IPS-NIHi11 (cell line): Measurements from ENCODE around the gene HBZ.
"Not testable (repeated sequence)": the region's sequence is repeated elsewhere in the genome, so short reads cannot be mapped to it uniquely, and the experiment has no call there.

Source experiments
- DNase-seq: peaks from one replicate; pipeline ENCODE4 v3.0.0; 2012; ENCODE audit warnings: mixed read lengths, low spot score

HBZ gene

DNA sequence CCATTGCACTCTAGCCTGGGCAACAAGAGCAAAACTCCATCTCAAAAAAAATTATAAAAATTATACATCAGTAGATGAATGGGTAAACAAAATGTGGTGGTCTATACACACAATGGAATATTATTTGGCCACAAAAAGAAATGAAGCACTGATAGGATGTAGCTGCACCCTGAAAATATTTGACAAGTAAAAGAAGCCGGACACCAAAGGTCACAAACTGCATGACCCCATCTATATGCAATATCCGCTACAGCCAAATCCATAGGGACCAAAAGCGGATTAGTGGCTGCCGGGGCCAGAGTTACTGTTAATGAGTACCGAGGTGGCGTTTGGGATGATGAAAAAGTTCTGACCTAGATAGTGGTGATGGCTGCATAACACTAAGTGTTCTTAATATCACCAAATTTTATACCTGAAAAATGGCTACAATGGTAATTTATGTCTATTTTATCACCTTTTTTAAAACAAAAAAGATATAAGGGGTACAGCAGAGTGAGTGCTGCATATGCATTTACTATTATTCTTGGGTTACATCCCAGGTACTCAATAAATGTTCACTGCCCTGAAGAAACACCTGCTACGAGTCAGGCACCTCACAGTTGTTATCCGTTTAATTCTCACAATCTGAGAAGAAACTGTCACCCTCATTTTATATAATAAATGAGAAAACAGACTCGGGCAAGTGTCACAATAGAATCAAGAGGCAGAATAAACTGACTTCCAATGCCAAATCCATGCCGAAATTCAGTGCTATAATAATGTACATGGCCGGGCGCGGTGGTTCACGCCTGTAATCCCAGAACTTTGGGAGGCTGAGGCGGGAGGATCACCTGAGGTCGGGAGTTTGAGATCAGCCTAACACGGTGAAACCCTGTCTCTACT, 27.0 kb downstream of the HBZ start:
- no peak for DNase-seq

DNA sequence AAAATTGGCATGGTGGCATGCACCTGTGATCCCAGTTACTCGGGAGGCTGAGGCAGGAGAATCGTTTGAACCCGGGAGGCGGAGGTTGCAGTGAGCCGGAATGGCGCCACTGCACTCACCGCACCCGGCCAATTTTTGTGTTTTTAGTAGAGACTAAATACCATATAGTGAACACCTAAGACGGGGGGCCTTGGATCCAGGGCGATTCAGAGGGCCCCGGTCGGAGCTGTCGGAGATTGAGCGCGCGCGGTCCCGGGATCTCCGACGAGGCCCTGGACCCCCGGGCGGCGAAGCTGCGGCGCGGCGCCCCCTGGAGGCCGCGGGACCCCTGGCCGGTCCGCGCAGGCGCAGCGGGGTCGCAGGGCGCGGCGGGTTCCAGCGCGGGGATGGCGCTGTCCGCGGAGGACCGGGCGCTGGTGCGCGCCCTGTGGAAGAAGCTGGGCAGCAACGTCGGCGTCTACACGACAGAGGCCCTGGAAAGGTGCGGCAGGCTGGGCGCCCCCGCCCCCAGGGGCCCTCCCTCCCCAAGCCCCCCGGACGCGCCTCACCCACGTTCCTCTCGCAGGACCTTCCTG, 27.7 kb downstream of the HBZ start, which contains the start of gene HBQ1:
Gene HBQ1, plus strand, starts transcription at position 359 of the 575 bp plus-strand sequence. Its CDS starts 28 bp downstream, at position 387.
- DNase-seq, result peak; percentile 86

DNA sequence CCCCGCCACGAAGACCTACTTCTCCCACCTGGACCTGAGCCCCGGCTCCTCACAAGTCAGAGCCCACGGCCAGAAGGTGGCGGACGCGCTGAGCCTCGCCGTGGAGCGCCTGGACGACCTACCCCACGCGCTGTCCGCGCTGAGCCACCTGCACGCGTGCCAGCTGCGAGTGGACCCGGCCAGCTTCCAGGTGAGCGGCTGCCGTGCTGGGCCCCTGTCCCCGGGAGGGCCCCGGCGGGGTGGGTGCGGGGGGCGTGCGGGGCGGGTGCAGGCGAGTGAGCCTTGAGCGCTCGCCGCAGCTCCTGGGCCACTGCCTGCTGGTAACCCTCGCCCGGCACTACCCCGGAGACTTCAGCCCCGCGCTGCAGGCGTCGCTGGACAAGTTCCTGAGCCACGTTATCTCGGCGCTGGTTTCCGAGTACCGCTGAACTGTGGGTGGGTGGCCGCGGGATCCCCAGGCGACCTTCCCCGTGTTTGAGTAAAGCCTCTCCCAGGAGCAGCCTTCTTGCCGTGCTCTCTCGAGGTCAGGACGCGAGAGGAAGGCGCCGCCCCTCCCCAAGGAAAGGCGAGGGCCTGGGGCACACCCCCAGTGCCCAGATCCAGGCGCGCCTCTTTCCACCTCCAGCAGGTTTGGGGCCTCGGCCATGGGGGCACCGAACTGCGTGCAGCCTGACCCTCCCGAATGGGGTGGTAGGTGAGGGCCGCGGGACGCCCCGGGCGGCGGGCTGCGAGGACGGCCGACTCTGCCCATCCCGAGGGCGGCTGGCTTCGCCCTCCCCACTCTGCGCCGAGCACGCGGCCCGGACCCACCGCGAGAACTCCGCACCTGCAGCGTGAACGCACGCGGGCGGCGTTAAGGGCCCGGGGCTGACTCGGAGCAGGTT, 28.5 kb downstream of the HBZ start:
- DNase-seq, result peak; percentile 95

DNA sequence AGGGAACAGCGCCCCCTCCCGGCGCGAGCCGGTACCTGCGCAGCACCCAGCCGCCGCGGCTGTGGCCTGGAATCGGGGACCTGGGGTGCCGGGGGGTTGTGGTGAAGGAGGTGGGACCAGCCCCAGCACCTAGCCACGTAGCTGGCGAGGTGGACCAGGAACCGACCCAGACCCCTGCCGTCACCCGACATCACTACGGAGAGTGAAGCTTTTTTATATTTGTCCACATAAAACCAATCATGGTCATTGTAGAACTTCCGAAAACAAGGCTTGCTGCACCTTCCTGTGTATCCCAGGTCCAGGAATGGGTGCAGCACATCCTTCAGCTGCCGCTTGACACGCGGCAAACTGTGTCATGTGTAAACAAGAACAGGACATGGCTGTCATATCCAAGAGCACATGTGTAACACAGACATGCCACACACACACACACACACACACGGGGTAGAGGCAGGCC, 29.1 kb downstream of the HBZ start:
- no peak for DNase-seq

DNA sequence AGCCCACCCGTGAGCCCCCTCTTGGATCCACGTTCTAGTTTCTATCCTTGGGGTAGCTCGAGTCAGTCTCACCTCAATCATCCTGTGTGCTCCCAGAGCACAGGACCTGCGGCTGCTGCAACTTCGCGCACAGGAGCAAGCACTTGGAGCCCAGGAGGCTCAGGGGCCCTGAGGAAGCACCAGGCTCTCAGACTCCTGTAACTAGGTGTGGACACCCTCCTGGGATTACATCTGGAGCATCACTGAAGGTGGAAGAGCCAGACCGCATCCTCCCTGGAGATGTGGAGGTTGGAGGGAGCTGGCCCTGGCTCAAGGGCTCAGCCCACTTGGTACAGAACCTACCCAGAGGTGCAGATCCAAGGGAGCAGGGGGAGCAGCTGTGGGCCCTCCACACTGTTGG, 30.6 kb downstream of the HBZ start:
- no peak for DNase-seq

DNA sequence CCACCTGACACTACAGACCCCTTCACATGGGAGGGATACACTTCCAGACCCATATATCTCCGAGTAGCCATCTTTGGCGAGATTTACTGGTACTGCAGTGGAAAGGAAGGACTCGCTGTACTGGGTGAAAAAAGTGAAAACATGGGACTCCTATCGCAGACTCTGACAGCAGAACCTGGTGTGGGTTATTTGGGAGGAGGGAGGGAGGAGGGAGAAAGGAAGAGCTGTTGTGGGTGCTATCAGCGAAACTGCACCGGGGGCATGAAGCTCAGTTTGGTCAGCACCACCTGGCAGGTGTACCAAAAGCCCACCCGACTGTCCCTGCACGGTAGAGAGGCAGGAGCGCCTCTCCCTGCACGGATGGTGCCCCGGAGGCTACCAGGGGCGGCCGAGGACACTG, 32.8 kb downstream of the HBZ start:
- no peak for DNase-seq

DNA sequence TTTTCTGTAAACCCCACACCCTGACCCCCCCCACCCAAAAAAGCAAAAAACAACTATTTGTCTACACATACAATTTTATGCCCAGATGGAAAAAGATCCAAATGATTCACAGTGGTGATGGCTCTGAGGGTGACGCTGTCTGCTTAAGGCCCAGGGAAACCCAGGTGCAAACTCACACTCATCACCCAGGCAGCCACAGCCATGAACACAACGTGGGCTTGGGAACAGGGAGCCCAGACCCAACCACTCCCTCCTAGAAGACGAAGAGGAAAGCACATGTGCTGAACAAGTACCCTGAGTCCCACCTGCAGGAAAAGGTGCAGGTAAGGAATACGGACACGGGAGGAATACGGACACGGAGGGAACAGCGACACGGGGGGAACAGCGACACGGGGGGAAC, 33.2 kb downstream of the HBZ start:
- no peak for DNase-seq

DNA sequence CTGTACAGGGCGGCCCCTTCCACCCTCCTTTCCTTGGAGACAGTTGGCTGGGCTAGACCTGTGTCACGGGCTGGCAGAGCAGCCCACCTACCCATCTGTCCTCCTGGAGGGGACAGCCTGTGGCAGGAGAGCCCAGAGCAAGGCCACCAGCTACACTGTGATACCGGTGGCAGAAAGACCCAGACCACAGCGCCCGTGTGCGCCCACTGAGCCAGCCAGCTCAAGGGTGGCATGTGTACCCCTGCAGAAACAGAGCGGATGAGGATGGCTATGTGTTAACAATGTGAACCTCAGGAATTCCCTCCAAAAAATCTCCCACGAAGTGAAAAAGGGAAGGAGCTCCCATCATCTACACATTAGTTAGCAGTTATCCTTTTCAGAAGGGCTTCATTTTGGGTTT, 34.9 kb downstream of the HBZ start:
- no peak for DNase-seq

DNA sequence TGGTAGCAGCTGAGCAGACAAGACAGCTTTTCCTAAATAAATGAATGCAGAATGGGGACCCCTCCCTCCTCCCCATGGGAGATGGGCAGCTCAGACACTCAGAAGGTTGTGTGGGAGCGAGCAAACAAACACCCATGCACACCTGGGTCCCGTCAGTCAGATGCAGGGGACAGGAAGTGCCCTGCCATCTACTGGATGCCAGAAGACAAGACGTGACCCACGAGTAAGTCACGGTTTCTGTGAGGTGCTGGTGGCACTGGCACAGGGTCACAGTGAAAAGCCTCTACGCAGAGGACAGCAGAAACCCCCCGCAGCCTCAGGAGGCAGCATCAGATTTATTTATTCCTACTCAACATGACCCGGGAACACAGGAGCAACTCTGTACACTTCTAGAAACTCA, 36.2 kb downstream of the HBZ start:
- DNase-seq, result peak; percentile 39

DNA sequence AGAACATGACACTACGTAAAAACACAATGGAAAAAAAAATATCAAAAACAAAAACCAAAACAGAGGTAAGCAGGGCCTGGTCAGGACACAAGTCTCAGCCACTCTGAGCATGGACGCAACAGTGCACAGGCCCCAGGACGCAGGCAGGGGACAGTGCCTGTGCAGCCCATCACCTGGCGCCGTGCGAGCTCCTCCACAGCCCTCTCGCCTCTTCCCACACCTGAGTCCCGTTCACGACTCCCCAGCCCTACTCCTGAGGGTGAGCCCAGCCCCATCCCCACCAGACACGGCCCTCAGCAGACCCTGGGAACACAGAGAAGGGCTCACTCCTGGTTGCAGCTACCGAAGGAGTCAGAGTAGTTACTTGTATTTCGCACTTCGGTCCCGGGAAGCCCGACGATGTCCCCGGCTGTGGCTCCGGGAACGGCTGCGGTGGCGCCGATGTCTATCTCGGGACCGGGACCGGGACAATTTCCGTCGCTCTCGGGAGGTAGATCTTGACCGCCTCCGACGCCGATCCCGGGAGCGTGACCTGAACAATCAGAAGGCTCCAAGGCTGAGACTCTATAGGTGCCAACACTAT, 37.3 kb downstream of the HBZ start:
- no peak for DNase-seq

DNA sequence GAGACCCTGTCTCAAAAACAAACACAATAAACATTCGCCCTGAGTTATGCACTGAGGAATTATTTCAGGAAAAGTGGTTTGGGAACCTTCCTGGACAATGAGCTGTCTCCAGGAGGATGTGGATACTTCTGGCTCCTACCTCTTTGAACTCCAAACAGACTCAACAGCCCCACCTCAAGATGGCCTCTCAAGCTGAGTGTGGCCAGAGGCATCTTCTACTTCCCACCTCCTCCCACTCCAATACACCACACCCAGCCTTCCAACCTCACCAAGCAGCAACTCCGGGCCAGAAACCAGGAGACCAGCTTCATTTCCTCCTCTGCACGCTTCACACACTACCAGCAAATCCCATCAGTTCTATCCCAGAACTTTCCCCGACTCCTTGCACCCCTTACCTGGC, 39.4 kb downstream of the HBZ start:
- no peak for DNase-seq

DNA sequence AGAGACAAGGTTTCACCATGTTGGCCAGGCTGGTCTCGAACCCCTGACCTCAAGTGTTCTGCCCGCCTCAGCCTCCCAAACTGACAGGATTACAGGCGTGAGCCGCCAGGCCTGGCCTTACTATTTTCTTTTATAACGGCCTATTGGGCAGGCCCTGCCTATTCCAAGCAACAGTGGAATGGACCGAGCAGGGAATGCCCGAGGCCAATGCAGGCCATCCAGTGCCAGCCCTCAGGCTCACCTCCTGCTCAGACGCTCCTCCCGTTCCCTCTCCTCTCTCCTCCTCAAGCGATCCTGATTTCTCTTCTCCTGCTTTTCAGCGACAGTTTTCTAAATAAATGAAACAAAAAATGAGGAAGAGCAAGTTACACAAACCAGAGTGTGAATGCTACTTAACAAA, 40.2 kb downstream of the HBZ start:
- DNase-seq, result no peak

DNA sequence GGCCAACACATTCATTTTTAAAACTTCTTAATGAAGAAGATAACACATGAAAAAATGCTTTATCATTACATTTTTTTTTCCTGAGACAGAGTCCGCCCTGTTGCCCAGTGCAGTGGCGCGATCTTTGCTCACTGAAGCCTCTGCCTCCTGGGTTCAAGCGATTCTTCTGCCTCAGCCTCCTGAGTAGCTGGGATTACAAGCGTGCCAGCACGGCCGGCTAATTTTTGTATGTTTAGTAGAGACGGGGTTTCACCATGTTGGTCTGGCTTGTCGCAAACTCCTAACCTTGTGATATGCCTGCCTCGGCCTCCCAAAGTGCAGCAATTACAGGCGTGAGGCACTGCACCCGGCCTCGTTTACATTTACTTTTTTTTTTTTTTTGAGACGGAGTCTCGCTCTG, 41.0 kb downstream of the HBZ start:
- no peak for DNase-seq

DNA sequence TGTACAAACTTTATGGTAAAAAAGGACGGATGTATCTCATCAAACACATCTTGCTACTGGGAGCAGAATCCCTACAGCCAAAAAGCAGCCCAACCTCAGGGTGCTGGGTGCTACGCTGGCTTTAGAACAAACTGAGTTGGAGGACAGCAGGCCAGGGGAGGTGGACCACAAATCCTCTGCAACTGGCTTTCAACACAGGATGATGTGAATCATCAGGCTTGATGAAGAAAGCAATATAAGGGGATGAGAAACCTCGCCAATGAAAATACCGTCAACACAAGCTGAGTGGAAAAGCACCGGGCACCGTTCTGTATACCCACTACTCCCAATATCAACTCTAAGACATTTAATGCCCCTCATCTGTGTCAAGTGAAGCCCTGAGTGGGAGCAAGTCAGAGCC, 42.1 kb downstream of the HBZ start:
- DNase-seq, result no peak

DNA sequence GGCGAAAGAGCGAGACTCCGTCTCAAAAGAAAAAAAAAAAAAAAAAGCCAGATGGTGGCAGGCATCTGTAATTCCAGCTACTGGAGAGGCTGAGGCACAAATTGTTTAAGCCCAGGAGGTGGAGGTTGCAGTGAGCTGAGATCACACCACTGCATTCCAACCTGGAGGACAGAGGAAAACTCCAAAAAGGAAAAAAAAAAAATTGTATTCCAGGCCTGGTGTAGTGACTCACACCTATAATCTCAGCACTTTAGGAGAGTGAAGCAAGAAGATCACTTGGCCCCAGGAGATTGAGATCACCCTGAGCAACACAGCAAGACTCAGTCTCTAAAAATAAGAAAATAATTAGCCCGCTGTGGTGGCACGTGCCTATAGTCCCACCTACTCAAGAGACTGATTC, 47.9 kb downstream of the HBZ start:
- DNase-seq, result no peak

DNA sequence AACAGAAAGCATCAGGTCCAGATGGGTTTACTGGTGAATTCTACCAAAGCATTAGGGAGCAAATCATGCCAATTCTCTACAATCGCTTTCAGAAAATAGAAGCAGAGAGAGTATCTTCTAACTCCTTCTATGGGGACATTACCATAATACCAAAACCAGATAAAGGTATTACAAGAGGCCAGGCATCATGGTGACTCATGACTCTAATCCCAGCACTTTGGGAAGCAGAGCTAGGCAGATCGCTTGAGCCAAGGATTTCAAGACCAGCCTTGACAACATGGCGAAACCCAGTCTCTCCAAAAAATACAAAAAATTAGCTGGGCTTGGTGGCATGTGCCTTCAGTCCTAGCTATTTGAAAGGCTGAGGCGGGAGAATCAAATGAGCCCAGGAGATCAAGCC, 50.8 kb downstream of the HBZ start:
- no peak for DNase-seq

DNA sequence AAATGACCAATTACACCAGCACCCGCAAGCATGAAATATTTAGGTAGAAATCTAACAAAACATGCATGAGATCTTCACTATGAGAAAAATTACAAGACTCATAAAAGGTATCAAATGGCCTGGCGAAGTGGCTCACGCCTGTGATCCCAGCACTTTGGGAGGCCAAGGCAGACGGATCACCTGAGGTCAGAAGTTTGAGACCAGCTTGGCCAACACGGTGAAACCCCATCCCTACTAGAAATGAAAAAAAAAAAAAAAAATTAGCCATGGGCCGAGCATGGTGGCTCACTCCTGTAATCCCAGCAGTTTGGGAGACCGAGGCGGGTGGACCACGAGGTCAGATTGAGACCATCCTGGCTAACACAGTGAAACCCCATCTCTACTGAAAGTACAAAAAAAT, 51.6 kb downstream of the HBZ start:
- not testable (repeated sequence) for DNase-seq
